COLO829 (cell line): ENCODE measurements around the gene FAM236C.
"Not testable (repeated sequence)": the region's sequence is repeated elsewhere in the genome, so short reads cannot be mapped to it uniquely, and the experiment has no call there.

Experiments used
- DNase-seq: peaks from one replicate; pipeline ENCODE4 v3.0.0; 2012; ENCODE audit warnings: low spot score

The FAM236C gene

DNA sequence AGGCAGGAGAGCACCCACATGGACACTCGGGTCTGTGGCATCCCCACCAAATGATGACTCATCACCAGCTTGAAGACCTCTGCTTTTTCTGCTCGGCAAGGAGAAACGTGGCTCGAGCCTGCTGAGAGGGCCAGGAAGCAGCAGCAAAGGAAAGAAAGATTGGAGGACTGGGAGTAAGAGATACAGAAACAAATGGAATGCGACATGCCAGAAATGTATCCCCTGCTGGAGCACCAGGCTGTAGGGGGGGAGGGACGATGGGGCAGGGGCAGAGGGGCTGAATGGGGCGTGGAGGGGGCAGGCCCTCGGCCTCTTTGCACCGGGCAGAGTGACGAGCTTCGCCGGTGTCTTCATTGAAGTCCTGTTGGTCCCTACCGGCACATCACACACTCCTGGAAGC, at the start of gene FAM236C:
Gene FAM236C (plus strand): TSS at position 301 of the 400 bp plus-strand sequence. CDS start 100 bp downstream, outside the sequence.
- not testable (repeated sequence) for DNase-seq

DNA sequence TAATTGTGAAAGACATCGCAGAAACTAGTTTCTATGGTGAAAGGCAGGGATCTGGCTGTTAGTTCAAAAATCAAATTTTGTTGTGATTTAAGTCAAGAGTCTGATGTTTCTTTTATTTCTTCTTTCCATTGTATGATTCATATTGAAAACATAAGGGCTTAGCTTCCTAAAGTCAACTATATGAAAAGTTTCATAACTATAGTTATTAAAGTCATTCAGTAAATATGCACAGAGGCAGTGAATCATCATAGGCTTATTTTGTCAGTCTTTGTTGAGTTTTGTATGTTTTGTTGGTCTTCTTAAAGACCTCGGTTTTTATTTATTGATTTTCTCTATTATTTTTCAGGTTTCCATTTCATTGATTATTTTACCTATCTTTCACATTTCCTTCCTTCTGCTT, 29.5 kb upstream of the FAM236C start:
- not testable (repeated sequence) for DNase-seq

DNA sequence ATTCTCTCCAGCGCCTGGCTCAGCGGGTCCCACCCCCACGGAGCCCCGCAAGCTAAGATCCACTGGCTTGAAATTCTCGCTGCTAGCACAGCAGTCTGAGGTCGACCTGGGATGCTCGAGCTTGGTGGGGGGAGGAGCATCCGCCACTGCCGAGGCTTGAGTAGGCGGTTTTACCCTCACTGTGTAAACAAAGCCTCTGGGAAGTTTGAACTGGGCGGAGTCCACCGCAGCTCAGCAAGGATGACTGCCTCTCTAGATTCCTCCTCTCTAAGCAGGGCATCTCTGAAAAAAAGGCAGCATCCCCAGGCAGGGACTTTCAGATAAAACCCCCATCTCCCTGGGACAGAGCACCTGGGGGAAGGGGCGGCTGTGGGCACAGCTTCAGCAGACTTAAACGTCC, 22.7 kb upstream of the FAM236C start:
- not testable (repeated sequence) for DNase-seq

DNA sequence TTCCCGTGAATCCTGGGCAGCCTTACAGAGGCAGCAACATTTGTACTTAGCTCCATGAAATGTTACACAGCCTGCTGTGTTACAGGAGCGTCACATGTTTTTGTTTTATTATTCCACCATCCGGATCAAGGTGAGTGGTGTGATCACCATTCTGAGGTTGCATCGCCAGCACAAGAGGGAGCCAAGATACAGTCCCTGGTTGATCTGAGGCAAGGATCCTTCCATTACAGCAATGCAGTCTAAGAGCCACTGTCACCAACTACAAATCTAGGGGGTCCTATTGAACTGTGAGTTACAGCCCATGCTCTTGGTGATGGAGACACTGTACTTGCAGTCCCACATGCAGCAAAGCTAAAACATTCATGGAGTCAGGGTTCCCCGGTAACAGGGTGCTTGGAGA, 3.7 kb downstream of the FAM236C start:
- not testable (repeated sequence) for DNase-seq

DNA sequence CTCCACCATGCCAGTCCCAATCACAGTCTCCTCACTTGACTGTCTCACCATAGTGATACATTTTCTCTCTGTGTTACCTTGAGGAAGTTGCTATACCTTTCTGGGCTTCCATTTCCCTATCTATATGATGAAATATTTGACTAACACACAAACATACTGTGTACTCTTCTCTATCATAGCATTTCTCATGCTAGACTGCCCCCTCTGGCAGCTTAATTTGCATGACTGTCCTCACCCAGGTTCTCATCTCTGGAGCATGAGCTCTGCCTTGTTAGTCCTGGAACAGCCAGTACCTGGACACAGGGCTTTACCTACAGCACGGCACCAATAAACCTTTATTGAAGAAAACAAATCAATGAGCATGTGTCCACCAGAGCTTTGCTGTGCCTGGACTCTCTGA, 19.9 kb downstream of the FAM236C start:
- not testable (repeated sequence) for DNase-seq

DNA sequence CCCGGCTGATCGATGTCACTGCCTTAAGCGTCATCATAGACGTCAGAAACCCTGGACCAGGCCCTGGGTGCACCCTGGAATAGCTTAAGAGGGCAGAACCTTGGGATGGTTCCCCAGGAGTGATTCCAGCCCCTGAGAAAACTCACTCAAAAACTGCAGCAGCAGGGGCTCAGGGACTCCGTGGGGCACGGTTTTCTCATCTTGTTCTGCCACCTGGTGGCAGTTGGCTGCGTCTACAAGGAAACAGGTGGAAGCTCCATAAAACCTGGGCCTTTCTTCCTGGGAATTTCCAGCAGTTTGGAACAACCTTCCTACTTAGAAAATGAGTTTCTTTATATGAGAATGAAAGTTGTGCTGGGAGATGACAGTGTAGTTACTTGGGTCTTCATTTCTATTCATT, 24.0 kb downstream of the FAM236C start:
- not testable (repeated sequence) for DNase-seq

DNA sequence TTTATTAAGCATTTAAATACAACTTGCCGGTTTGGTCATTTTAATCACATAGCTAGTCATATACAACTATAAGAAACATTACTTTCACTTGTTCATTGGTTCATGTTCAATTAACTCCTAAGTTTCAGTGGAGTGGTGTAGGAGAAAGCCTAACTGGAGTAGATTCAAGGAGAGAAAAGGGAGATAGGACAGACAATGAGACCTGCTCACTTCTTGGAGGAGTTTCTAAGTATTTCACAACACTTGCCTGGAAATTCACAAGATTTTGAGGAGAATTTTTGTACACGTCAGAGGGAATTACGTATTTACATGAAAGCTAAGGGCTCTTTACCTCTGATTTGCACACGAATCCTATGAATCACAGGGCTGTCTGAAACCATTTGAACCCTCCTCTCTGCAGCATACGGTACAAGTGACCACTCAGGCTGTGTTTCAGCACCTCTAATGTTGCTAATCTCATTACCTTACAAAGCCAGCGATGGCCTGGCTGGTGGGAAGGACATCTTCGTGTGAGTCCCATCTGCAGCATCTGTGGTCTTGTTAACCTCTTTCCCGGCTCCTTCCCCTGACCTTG, 24.6 kb downstream of the FAM236C start:
- DNase-seq, result not testable (repeated sequence)

DNA sequence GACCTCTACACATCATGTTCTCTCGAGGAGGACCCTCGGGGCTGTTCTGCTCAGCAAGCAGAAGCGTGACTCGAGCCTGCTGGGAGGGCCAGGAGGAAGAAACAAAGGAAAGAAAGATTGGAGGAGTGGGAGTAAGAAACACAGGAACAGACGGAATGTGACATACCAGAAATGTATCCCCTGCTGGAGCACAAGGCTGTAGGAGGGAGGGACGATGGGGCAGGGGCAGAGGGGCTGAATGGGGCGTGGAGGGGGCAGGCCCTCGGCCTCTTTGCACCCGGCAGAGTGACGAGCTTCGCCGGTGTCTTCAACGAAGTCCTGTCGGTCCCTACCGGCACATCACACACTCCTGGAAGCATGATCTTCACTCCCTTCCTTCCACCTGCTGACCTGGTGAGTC, 25.5 kb downstream of the FAM236C start, which contains the start of gene FAM236A:
Gene FAM236A (plus strand): TSS at position 301 of the 400 bp plus-strand sequence. CDS start 57 bp downstream, at position 358.
- not testable (repeated sequence) for DNase-seq

DNA sequence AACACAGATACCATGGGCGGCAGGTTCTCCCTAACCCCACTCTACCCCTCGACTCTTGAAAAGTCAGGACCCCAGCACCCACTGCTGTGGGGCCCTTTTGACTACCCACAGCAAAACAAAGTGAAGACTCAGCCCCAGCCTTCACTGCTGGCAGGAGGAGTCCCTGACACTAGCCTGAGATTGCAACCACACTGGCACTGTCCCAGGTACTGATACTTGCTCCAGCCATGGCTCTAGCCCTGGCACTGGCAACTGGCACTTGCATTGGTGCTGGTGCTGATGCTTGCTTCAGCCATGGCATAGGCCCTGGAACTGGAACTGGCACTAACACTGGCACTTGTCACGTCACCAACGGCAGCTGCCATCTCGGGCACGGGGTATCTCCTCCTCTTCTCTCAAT, 29.9 kb downstream of the FAM236C start:
- DNase-seq, result not testable (repeated sequence)

DNA sequence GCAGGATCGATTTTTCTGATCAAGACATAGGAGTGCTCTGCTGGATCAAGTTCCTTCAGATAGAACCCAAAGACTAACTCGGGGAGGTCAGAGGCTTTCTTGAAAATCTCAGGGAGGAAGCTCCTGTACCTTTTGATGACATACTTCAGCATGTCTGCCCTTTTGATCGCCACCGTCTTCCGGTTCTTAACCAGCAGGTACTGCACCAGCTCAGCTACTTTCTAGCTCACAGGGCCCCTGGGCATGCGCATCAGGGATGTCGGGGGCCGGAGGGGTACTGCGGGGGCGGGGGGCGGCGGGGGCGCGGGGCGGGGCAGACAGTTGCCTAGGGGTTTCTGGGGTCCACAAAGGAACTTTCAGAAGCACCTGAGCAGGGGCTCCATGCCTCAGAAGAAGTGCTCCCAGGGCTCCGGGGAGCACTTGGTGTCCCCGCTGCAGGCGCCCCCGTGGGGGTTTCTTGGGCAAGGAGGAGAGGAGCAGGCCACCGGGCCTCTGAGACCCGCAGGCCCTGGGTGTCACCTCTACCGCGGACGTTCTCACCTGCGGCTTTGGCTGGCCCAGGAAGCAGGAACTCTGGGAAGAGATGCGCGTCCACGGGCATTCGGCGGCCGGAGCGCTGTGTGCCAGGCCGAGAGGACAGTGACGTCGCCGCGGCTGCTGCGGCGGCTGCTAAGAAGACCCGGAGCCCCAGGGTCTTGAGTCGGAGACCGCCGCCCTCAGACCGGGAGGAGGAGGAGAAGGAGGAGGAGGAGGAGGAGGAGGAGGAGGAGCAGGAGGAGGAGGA, 30.8 kb downstream of the FAM236C start:
- DNase-seq, result not testable (repeated sequence)

DNA sequence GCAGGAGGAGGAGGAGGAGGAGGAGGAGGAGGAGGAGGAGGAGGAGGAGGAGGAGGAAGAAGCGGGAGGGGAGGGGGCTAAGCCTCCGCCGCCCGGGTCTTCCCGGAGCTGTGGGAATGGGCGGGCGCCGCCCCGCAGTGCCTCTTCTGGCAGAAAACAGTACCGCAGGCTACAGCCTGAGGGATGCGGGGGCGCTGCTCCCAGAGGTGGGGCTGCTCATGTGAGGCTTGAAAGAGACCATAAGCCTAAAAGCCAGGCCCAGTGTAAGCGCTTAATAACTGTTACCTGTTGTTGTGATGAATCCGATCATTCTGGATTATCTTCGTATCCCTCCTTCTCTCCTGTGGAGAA, 31.4 kb downstream of the FAM236C start, which contains the start of gene DMRTC1:
Gene DMRTC1 (minus strand): TSS at position 19 of the 351 bp plus-strand sequence. CDS start 68,143 bp downstream, outside the sequence.
- not testable (repeated sequence) for DNase-seq

DNA sequence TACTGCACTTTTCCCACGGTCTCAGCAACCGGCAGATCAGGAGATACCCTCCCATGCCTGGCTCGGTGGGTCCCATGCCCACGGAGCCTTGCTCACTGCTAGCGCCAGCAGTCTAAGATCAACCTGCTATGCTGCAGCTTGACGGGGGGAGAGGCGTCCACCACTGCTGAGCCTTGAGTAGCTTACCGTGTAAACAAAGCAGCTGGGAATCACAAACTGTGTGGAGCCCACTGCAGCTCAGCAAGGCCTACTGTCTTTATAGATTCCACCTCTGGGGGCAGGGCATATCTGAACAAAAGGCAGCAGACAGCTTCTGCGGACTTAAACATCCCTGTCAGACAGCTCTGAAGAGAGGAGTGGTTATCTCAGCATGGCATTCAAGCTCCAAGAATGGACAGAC, 47.6 kb downstream of the FAM236C start:
- DNase-seq, result not testable (repeated sequence)
